ENCODE results near the gene NDUFA13.

- TF ChIP-seq POLR2A (IDR thresholded peaks at IDR 0.05) (no peak), CTCF (IDR thresholded peaks at IDR 0.05) (no peak), POLR2AphosphoS5 (IDR thresholded peaks at IDR 0.05) (no peak), EP300 (IDR thresholded peaks at IDR 0.05; ENCODE audit: low read depth) (no peak)
Measured at GRCh38 chr19:19485998-19486290, 30.1 kb upstream of the NDUFA13 start.
